PC-3 (cell line): ENCODE measurements around the gene CSHL1.
"Not testable (repeated sequence)": the region's sequence is repeated elsewhere in the genome, so short reads cannot be mapped to it uniquely, and the experiment has no call there.

Experiments
- EZH2 ChIP-seq: fragments of 300-600 bp; sonication (generic); IDR thresholded peaks from one replicate; pipeline ENCODE4 v1.6.1; 2017; ENCODE audit warnings: antibody characterized with exemption, mild to moderate bottlenecking, low read length; ENCODE audit not compliant: unreplicated experiment
- EZH2phosphoT487 ChIP-seq: fragments of 300-600 bp; sonication (generic); IDR thresholded peaks from 2 replicates; pipeline ENCODE4 v1.6.1; 2018; ENCODE audit warnings: mild to moderate bottlenecking, antibody characterized with exemption, low read length, borderline replicate concordance
- TF ChIP-seq, protein P1 (sequence below): fragments of 300-600 bp; sonication (generic); conservative IDR thresholded peaks from 2 replicates; pipeline ENCODE4 v1.5.1; 2017; ENCODE audit warnings: antibody characterized with exemption, low read depth, mild to moderate bottlenecking, low read length

DNA sequence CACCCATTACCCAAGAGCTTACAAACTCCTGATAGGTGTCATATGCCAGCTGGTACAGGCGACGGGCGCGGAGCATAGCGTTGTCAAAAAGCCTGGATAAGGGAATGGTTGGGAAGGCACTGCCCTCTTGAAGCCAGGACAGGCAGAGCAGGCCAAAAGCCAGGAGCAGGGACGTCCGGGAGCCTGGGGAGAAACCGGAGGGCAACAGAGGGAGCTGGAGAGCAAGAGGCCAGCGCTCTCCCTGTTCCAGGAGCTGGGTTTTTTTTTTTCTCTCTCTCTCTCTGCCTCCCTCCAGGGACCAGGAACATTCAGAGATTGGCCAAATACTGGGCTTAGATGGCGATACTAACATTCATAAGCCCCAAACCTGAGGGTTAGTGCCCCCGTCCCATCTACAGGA, 29.7 kb downstream of the CSHL1 start:
- TF ChIP-seq, protein P1, sequence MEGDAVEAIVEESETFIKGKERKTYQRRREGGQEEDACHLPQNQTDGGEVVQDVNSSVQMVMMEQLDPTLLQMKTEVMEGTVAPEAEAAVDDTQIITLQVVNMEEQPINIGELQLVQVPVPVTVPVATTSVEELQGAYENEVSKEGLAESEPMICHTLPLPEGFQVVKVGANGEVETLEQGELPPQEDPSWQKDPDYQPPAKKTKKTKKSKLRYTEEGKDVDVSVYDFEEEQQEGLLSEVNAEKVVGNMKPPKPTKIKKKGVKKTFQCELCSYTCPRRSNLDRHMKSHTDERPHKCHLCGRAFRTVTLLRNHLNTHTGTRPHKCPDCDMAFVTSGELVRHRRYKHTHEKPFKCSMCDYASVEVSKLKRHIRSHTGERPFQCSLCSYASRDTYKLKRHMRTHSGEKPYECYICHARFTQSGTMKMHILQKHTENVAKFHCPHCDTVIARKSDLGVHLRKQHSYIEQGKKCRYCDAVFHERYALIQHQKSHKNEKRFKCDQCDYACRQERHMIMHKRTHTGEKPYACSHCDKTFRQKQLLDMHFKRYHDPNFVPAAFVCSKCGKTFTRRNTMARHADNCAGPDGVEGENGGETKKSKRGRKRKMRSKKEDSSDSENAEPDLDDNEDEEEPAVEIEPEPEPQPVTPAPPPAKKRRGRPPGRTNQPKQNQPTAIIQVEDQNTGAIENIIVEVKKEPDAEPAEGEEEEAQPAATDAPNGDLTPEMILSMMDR = 0 out of 2 replicates have a peak, but pooled peaks have one; percentile 13
- TF ChIP-seq EZH2phosphoT487, EZH2: not testable (repeated sequence)
